HG02970 (cell line): Measurements from ENCODE around the gene SEBOX.

Experiments used
- ATAC-seq: cut with Tn5 transposase; IDR thresholded peaks from one replicate; pipeline ENCODE4 v1.9.1; 2021; ENCODE audit warnings: mild to moderate bottlenecking, moderate library complexity, moderate number of reproducible peaks; ENCODE audit not compliant: unreplicated experiment, low FRiP score

Gene SEBOX

DNA sequence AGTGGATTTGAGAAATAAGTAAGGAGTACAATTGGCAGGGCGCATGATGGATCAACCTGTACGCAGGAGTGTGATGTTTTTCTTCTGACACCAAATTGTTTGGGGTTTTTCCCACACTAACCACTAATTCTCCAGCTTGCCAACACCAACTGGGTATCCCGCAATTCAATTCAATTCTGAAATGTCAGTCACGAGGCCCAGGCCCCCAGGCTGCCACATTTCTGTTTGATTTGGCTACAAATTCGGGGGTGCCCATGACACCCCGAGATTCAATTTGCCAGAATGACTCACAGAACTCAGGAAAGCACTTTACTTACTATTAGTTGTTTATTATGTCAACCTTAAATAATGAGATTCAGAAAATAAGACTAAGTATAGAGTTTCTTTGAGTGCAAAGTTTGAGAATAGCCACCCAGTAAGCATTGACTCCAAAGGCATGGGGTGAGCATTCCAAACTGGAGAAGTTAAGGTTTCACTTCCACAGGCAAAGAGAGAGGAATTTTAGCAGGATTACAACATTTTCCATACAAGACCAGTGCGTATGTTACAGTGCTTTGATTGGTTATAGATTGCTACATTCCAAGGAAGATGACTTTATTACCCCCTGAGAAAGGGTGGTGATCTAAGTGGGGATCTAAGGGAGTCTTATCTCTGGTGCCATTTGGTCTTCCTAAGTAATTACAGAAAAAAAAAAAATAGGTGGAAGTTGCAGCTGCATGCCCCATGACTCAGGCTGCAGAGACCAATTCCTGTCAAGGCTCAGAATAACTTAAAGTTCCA lies 29.5 kb upstream of the SEBOX start:
- no peak for ATAC-seq

DNA sequence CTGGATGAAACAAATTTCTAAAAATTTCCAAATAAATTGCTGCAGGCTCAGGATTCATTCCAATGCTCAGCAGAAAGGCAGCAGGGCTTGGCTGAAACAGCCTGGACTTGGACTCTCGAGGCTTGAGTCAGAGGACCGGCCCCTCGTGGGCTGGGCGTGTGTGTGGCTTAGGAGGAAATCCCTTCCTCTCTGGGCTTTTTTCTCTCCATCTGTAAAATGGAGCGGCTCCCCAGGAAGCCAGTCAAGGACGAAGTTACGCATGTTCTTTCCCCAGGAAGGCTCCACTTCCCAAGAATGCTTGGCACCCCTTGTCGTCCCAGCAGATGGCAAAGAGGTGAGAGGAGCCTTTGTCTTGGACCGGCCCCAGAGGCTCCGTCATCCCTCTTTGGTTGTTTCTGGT lies 27.5 kb upstream of the SEBOX start:
- no peak for ATAC-seq

DNA sequence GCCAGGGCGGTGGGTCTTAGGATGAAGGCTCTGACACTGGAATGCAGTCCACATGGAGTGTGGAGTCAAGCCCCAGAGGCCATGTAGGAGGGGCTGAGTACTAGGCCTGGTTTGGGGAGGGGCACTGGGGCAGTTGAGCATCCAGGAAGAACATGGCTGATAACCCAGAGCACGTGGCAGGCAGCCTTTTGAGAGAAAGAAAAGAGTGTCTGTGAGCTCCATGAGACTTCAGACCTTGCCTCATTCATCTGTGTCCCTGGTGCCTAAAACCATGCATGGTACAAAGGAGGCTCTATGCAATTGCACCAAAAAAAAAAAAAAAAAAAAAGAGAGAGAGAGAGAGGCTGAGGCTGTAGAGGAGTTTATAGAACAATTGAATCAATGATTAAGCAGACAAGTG lies 26.4 kb upstream of the SEBOX start:
- no peak for ATAC-seq

DNA sequence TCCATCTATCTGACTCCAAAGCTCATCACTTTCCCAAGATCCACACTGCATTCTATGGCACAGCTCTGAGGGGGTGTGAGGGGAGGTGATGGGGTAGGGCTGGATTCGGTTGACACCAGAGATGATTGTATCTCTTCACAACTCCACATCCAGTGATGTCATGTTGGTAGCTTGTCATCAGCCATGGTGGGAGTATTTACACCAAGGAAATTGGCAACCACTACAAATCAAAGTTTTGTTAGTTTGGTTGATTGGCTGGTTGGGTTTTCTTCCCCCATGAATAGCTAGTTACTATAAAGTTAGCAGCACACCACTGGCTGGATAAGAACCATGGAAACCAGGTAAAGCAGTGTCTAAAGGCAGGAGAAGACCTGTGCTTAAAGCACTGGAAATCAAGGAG lies 26.0 kb upstream of the SEBOX start:
- no peak for ATAC-seq

DNA sequence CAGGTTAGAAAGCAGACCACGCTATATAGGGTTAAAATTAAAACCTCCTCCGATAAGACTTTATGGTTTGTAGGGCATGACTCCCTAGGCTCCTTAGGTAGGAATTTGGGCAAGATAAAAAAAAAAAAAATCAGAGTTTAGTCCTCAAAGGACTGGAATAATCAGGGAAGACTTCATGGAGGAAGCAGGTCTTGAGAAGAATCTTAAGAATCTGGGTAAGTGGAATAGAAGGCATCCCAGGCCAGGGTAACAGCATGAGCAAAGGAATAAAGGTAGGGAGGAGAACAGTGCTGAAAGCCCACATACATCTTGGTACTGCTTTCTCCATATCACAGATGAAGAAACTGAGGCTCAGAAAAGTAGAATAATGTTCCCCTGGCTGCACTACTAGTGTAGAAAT lies 25.6 kb upstream of the SEBOX start:
- ATAC-seq: no peak

DNA sequence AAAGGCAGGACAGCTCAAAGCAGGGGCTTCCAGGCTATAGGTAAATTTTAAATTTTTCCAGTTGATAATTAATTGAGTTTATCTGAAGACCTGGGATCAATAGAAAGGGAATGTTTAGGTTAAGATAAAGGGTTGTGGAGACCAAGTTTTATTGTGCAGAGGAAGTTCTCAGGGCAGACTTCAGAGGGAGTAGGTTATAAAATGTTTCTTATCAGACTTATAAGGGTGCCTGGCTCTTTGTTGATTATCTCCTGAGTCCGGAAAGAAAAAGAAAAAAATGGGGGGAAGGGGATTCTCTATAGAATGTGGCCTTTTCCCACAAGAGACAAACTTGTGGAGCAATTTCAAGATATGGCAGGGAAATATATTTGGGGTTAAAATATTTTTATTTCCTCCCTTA lies 25.1 kb upstream of the SEBOX start:
- no peak for ATAC-seq

DNA sequence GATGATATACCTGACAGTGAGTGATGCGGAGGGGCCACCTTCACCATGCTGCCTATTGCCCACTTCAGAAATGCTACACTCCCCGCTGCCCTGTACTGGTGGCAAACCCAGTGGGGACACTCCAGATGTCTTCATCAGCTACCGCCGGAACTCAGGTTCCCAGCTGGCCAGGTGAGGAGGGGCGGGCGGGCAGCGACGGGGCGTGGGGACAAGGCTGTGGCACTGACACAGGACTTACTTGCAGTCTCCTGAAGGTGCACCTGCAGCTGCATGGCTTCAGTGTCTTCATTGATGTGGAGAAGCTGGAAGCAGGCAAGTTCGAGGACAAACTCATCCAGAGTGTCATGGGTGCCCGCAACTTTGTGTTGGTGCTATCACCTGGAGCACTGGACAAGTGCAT lies 23.1 kb upstream of the SEBOX start:
- no peak for ATAC-seq

DNA sequence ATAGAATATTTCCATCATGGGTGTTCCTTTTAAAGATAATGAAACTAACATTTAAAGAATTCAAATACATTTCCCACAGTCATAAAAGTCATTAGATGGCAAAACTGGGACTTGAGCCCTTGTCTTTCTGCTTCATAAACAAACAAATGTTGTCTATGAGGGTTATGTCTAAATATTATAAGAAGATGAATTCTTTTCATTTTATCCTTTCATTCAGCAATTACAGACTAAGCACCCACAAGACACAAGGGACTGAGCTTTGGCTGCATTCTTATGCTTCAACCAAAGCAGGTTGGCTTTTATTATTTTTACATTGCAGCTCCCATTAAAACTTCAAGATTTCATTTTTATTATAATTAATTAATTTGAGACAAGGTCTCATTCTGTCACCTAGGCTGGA lies 21.4 kb upstream of the SEBOX start:
- ATAC-seq: no peak

DNA sequence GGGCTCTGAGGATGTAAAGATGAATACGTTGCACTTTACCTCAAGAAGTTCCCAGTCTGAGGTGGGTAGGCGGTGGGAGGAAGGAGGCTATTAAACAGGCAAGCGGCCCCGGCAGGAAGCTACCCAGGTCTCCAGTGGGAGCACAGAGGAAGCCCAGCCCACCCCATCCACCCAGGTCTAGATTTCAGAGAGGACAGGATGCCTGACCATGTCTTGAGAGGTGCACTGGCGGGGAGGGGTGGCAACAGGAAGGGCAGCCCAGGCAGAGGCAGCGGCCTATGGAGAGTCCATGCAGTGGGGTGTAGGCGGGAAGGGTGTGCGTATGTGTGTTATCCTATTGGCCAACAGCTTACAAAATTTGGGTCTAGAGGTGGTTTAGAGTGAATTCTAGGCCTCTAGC lies 20.4 kb upstream of the SEBOX start:
- ATAC-seq: no peak

DNA sequence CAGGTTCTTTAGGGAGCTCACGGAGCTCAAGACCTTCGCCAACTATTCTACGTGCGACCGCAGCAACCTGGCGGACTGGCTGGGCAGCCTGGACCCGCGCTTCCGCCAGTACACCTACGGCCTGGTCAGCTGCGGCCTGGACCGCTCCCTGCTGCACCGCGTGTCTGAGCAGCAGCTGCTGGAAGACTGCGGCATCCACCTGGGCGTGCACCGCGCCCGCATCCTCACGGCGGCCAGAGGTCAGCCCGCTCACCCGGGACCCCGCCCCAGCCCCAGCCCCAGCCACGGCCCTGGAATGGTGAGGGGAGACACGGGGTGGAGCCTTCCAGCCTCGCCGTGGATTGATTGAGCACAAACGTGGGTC lies 20.0 kb upstream of the SEBOX start:
- no peak for ATAC-seq

DNA sequence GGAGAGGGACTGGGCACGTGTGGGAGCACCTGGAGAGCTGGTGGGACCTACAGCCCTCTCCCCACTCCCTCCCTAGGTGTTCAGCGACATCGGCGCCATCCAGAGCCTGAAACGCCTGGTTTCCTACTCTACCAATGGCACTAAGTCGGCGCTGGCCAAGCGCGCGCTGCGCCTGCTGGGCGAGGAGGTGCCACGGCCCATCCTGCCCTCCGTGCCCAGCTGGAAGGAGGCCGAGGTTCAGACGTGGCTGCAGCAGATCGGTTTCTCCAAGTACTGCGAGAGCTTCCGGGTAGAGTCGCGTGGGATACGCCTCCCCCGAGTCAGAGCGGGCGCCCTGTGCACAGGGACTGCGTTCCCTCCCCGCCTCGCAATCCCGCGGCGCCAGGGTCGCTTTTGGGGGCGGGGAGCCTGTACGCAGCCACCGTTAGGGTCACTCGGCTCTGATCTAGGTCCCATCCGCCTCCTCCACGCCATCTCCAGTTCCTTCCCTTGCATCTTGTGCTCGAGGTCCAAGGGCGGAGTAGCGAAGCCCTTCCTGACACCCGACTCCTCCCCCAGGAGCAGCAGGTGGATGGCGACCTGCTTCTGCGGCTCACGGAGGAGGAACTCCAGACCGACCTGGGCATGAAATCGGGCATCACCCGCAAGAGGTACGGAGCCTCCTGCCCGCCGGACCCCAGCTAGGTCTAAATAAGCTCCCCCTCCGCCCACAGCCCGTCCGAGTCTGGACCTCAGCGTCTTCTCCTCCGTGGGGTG lies 19.5 kb upstream of the SEBOX start:
- no peak for ATAC-seq

DNA sequence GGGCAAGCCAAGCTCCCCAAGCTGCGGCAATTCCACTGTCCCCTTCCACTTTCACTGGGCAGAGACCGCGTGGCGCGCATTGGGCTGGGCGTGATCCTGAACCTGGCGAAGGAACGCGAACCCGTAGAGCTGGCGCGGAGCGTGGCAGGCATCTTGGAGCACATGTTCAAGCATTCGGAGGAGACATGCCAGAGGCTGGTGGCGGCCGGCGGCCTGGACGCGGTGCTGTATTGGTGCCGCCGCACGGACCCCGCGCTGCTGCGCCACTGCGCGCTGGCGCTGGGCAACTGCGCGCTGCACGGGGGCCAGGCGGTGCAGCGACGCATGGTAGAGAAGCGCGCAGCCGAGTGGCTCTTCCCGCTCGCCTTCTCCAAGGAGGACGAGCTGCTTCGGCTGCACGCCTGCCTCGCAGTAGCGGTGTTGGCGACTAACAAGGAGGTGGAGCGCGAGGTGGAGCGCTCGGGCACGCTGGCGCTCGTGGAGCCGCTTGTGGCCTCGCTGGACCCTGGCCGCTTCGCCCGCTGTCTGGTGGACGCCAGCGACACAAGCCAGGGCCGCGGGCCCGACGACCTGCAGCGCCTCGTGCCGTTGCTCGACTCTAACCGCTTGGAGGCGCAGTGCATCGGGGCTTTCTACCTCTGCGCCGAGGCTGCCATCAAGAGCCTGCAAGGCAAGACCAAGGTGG lies 16.3 kb upstream of the SEBOX start:
- no peak for ATAC-seq

DNA sequence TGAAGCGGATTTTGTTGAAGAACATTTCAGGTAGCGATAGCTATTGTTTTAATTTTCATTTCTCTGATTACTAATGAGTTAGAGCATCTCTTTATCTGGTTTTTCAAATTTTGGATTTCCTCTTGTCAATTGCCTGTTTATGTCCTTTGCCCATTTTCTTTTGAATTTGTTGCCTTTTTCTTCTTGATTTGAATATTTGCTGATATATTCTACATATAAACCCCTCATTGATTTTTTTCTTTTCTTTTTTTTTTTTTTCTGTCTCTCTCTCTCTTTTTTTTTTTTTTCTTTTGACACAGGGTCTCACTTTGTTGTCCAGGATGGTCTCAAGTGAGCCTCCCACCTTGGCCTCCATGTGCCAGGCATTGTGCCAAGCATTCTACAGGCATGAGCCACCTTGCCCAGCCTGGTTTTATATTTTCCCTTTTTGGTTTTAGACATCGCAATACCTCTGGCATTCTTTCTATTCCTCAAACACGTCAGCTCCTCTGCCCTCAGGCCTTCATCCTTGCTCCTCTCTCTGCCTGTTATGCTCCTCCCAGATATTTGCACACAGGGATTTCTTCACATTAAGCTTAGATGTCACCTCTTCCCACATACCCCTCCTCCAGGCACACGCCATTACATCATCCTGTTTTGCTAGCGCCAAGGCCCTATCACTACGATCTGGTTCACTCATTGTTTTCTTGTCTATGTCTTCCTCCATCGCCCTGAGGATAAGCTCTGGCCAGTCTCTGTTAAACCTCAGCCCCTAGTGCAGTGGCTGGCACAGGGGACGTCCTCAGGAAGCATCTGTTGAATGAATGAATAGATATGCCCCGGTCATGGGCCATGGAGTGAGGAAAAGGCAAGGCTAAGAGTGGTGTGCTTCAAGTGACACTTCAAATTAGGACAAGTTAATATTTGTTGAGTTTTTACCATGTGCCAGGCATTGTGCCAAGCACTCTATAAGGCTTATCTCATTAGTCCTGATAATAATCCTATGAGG lies 15.1 kb upstream of the SEBOX start:
- ATAC-seq: no peak

DNA sequence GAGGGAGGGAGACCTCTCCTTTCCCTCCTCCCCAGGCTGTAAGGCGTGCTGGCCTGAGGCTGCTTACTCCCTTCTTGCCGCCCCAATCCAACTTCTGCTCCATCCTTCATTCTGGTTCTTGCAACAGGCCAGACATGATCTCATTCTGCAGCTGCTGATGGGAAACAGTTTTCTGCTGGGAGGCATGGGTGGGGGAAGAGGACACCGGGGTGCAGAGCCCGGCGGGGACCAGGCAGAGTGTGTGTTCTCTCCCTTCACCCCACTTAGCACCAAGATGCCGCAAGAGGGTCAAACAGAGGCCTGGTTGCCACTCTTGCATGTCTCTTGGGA lies 7.9 kb upstream of the SEBOX start:
- no peak for ATAC-seq

DNA sequence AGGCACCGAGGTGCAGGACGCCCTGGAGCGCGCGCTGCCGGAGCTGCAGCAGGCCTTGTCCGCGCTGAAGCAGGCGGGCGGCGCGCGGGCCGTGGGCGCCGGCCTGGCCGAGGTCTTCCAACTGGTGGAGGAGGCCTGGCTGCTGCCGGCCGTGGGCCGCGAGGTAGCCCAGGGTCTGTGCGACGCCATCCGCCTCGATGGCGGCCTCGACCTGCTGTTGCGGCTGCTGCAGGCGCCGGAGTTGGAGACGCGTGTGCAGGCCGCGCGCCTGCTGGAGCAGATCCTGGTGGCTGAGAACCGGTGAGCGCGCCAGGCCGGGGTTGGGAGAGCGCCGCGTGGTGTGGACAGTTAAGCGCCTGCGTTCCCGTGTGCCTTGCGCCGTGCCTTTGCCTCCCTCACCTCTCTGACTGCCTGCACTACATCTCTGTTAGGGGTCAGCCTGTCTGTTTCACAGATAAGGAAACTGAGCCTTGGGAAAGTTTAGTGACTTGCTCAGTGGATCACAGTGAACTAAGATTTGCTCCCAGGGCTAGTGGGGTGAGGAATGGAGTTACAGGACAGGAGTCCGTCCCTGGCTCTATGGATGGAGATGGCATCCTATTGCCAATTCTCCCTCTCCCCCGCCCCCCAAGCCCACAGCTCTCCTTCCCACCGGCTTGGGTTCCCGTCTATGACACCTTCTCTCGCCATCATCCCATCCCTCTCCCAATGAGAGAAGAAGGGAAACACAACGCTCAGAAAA lies 7.4 kb upstream of the SEBOX start:
- no peak for ATAC-seq

DNA sequence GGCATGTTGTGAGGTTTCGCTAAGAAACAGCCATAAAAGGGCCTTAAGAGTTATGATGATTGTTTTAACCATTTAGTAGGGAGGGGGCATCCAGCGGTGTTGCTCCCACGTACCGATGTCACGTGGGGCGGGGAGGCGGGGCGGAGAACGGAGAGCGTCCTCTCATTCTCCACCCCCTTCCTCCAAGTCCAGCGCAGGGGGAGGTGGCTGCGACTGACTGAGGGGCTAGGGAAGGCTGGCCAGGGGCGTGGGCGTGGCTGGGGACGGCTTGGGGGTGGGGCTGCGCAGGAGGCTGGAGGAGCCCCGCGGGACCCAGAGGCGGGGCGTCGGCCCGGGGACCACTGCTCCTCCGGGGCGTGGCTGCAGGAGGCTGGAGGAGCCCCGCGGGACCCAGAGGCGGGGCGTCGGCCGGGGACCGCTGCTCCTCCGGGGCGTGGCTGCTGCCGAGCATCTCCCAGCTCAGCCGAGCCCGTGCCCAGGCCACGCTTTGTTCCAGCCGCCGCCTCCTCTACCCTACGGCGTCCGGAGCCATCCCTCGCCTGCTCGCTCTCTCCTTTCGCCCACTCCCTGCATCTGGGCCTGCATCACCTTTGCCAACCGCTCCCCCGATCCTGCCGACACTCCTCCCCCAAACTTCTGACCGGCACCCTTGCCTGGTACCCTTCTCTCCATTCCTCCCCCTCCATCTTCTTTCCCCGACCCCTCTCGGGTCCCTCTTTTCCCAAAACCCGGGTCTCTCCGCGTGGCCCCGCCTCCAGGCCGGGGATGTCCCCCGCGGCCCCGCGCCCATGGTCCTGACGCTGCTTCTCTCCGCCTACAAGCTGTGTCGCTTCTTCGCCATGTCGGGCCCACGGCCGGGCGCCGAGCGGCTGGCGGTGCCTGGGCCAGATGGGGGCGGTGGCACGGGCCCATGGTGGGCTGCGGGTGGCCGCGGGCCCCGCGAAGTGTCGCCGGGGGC lies 6.5 kb upstream of the SEBOX start, which contains the start of gene SARM1:
Gene SARM1, plus strand, starts transcription at position 450 of the 958 bp plus-strand sequence. Its CDS starts 339 bp downstream, at position 789.
- peak; percentile 82 for ATAC-seq

DNA sequence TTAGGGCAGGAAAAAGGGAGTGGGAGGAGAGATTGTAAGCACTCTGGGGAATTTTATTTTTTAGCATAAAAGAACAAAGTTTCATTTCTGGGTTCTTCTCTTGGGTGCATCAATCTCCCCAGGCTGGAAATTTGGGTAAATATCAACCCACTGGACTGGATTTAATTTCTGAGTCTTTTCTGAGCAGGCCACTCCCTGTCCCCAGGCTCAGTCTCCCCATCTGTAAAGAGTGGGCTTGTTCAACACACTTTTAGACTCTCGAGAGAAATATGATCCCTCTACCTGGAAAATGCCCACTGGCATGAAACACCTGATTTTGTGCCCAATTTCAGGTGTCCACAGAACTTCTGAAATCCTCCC lies 5.7 kb upstream of the SEBOX start:
- ATAC-seq: no peak

DNA sequence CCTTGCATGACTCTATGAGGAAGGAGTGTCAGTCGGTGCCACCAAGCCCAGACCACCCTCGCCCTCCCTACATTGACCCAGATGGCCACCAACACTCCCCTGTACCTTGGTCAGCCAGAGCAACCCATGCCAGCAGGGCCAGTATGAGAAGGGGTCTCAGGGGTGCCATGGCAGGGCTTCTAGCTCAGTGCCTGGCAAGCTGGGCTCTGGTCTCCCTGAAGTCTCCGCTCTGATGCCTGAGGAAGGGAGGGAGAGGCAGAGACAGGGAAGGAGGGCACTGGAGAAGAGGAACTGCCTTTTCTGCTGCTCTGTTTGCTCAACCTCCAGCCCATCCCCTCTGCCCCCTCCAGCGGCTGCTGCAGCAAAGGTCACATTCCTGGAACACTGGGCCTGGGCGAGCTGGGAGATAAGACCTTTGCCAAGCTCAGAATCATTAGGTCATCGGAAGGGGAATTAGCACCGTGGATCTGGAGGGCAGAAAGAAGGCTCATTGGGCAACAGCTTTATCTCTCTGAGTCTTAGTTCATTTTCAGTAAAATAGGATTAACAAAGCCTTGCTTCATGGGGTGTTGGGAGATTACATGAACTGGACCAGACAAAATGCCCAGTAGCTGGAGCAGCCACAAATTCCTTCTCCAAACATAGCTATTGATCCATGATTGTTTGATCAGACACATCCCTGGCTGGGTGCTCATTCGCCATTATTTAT lies 5.2 kb upstream of the SEBOX start, which contains the start of gene VTN:
Gene VTN, minus strand, starts transcription at position 273 of the 709 bp plus-strand sequence. Its CDS starts 104 bp downstream, at position 169.
- no peak for ATAC-seq
